Loucy (cell line): ENCODE results near the gene MRPS6.

Experiments used
- H2AFZ ChIP-seq: fragments of 200-600 bp; sonication (generic); 2 replicates; pipeline ENCODE4 v1.6.0; 2016; ENCODE audit warnings: antibody characterized with exemption, mild to moderate bottlenecking, low read length, moderate library complexity
- H3F3A ChIP-seq: fragments of 200-600 bp; 2 replicates; pipeline ENCODE4 v1.6.0; 2016; ENCODE audit warnings: antibody characterized with exemption, low read depth, mild to moderate bottlenecking
- H3K27me3 ChIP-seq: fragments of 200-600 bp; sonication (generic); 2 replicates; pipeline ENCODE4 v1.6.1; 2014; ENCODE audit warnings: low read length, mild to moderate bottlenecking; ENCODE audit not compliant: insufficient read depth, poor library complexity, severe bottlenecking
- H3K36me3 ChIP-seq: fragments of 200-600 bp; sonication (generic); 2 replicates; pipeline ENCODE4 v1.6.1; 2016; ENCODE audit warnings: low read length; ENCODE audit not compliant: insufficient read depth
- H3K4me1 ChIP-seq: fragments of 200-600 bp; sonication (generic); 2 replicates; pipeline ENCODE4 v1.5.1; 2014; ENCODE audit warnings: low read length, mild to moderate bottlenecking; ENCODE audit not compliant: insufficient read depth, poor library complexity, severe bottlenecking
- H3K4me2 ChIP-seq: fragments of 200-600 bp; sonication (generic); 2 replicates; pipeline ENCODE4 v1.6.0; 2014; ENCODE audit warnings: antibody characterized with exemption, low read length, low read depth, mild to moderate bottlenecking; ENCODE audit not compliant: poor library complexity, severe bottlenecking
- H3K4me3 ChIP-seq: fragments of 200-600 bp; sonication (generic); 2 replicates; pipeline ENCODE4 v1.5.1; 2014; ENCODE audit warnings: low read length, mild to moderate bottlenecking, mixed read lengths; ENCODE audit not compliant: poor library complexity, severe bottlenecking
- H3K79me2 ChIP-seq: fragments of 200-600 bp; sonication (generic); 2 replicates; pipeline ENCODE4 v1.6.1; 2014; ENCODE audit warnings: low read length; ENCODE audit not compliant: insufficient read depth
- H3K9ac ChIP-seq: fragments of 200-600 bp; sonication (generic); 2 replicates; pipeline ENCODE4 v1.6.0; 2014; ENCODE audit warnings: mild to moderate bottlenecking, low read depth, low read length, moderate library complexity; ENCODE audit not compliant: poor library complexity, severe bottlenecking
- H3K9me2 ChIP-seq: fragments of 200-600 bp; sonication (generic); replicated peaks from 2 replicates; pipeline ENCODE4 v1.6.1; 2016; ENCODE audit warnings: low read depth, low read length, mixed read lengths
- H3K9me3 ChIP-seq: fragments of 200-600 bp; sonication (generic); 2 replicates; pipeline ENCODE4 v1.6.1; 2014; ENCODE audit warnings: mild to moderate bottlenecking, antibody characterized with exemption, low read length, low read depth; ENCODE audit not compliant: insufficient read depth
- H4K20me1 ChIP-seq: fragments of 200-600 bp; sonication (generic); 2 replicates; pipeline ENCODE4 v1.6.0; 2014; ENCODE audit warnings: antibody characterized with exemption, low read length, mild to moderate bottlenecking; ENCODE audit not compliant: insufficient read depth, poor library complexity, severe bottlenecking
- EZH2phosphoT487 ChIP-seq: fragments of 200-600 bp; IDR thresholded peaks from 2 replicates; pipeline ENCODE4 v1.6.1; 2018; ENCODE audit warnings: antibody characterized with exemption, mild to moderate bottlenecking, moderate library complexity, borderline replicate concordance
- TF ChIP-seq, protein P1 (sequence below): fragments of 200-600 bp; sonication (generic); conservative IDR thresholded peaks from 2 replicates; pipeline ENCODE4 v1.5.1; 2014; ENCODE audit warnings: mild to moderate bottlenecking, antibody characterized with exemption, low read length

The MRPS6 gene

GRCh38 chr21:34133802-34134201, 60.4 kb downstream of the MRPS6 start:
- no peak overlapping the region for H3K4me3 ChIP-seq
- peak overlapping the region; percentile 22 for H3K4me2 ChIP-seq
- no peaks in the 10 kb centered on the region for H3K9me2 ChIP-seq
- no peak for TF ChIP-seq EZH2phosphoT487
- TF ChIP-seq, protein P1, sequence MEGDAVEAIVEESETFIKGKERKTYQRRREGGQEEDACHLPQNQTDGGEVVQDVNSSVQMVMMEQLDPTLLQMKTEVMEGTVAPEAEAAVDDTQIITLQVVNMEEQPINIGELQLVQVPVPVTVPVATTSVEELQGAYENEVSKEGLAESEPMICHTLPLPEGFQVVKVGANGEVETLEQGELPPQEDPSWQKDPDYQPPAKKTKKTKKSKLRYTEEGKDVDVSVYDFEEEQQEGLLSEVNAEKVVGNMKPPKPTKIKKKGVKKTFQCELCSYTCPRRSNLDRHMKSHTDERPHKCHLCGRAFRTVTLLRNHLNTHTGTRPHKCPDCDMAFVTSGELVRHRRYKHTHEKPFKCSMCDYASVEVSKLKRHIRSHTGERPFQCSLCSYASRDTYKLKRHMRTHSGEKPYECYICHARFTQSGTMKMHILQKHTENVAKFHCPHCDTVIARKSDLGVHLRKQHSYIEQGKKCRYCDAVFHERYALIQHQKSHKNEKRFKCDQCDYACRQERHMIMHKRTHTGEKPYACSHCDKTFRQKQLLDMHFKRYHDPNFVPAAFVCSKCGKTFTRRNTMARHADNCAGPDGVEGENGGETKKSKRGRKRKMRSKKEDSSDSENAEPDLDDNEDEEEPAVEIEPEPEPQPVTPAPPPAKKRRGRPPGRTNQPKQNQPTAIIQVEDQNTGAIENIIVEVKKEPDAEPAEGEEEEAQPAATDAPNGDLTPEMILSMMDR = peak; percentile 69
- H3K9me3 ChIP-seq = peaks cover 12% of the 10 kb centered on the region
- peaks cover 60% of the 10 kb centered on the region for H3K36me3 ChIP-seq
- H3K27me3 ChIP-seq = no peaks in the 10 kb centered on the region
- no peaks in the 10 kb centered on the region for H3F3A ChIP-seq
- peaks cover 39% of the 10 kb centered on the region for H3K4me1 ChIP-seq
- H4K20me1 ChIP-seq = peaks cover 30% of the 10 kb centered on the region
- H3K9ac ChIP-seq = no peak overlapping the region
- no peak overlapping the region for H2AFZ ChIP-seq
- H3K79me2 ChIP-seq = peaks cover 87% of the 10 kb centered on the region

GRCh38 chr21:34135330-34135729, 62.0 kb downstream of the MRPS6 start:
- H3K79me2 ChIP-seq = peaks cover 88% of the 10 kb centered on the region
- no peak overlapping the region for H3K9ac ChIP-seq
- H4K20me1 ChIP-seq = peaks cover 20% of the 10 kb centered on the region
- H3K9me2 ChIP-seq = no peaks in the 10 kb centered on the region
- H3K36me3 ChIP-seq = peaks cover 60% of the 10 kb centered on the region
- no peak overlapping the region for H3K4me2 ChIP-seq
- peaks cover 26% of the 10 kb centered on the region for H3K4me1 ChIP-seq
- H3F3A ChIP-seq = no peaks in the 10 kb centered on the region
- TF ChIP-seq, protein P1 = no peak
- TF ChIP-seq EZH2phosphoT487 = no peak
- H3K9me3 ChIP-seq = peaks cover 12% of the 10 kb centered on the region
- H2AFZ ChIP-seq = no peak overlapping the region
- H3K4me3 ChIP-seq = no peak overlapping the region
- no peaks in the 10 kb centered on the region for H3K27me3 ChIP-seq

DNA sequence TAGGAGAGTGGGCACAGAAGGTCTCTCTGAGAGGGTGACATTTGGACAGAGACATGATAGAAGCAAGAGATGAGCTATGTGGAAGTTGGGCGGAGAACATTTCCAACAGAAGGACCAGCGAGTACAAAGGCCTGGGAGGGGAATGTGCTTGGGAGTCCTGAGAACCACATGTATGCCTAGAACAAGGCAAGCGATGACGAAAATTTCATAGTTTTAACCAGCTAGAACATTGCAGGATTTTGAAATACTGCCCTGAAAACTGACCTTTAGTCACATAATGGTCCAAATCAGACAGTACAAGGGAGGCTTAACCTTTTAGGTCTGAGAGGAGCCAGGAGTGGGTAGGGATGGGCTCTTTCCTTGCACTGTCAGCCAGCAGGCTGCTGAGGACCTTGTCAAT, 68.0 kb downstream of the MRPS6 start:
- peaks cover 73% of the 10 kb centered on the region for H3K79me2 ChIP-seq
- no peaks in the 10 kb centered on the region for H3K4me1 ChIP-seq
- TF ChIP-seq, protein P1 = no peak
- no peak for TF ChIP-seq EZH2phosphoT487
- H3K36me3 ChIP-seq = peaks cover 59% of the 10 kb centered on the region
- H3K4me2 ChIP-seq = no peak overlapping the region
- no peak overlapping the region for H3K9ac ChIP-seq
- no peaks in the 10 kb centered on the region for H3K9me2 ChIP-seq
- H3F3A ChIP-seq = no peaks in the 10 kb centered on the region
- H2AFZ ChIP-seq = no peak overlapping the region
- no peaks in the 10 kb centered on the region for H4K20me1 ChIP-seq
- peaks cover 11% of the 10 kb centered on the region for H3K9me3 ChIP-seq
- no peaks in the 10 kb centered on the region for H3K27me3 ChIP-seq
- H3K4me3 ChIP-seq = no peak overlapping the region
